Activated T-cell treated with anti-CD3 and anti-CD28 coated beads for 24 hours (primary cell): ENCODE results near the gene MAS1L.

ENCODE experiments used
- DNase-seq: peaks from one replicate; pipeline ENCODE4 v3.0.0-alpha.2; 2020; ENCODE audit warnings: low read depth

MAS1L gene

GRCh38 chr6:29487660-29488059, at the start of gene MAS1L:
MAS1L (minus strand) TSS chr6:29487956; CDS start chr6:29487902, 54 bp downstream.
- DNase-seq: no peak

GRCh38 chr6:29532320-29532951, 44.7 kb upstream of the MAS1L start:
- DNase-seq: no peak

GRCh38 chr6:29531668-29532067, 43.9 kb upstream of the MAS1L start:
- DNase-seq: no peak

- DNase-seq: no peak
Observed at GRCh38 chr6:29530671-29531310, 43.0 kb upstream of the MAS1L start.

- no peak for DNase-seq
Observed at GRCh38 chr6:29529956-29530355, 42.2 kb upstream of the MAS1L start.

- DNase-seq: no peak
Observed at GRCh38 chr6:29528988-29529560, 41.3 kb upstream of the MAS1L start.

- DNase-seq: no peak
Observed at GRCh38 chr6:29528300-29528931, 40.7 kb upstream of the MAS1L start.

- DNase-seq: no peak
Observed at GRCh38 chr6:29527564-29527963, 39.8 kb upstream of the MAS1L start.

- no peak for DNase-seq
Observed at GRCh38 chr6:29527126-29527525, 39.4 kb upstream of the MAS1L start.

- DNase-seq: no peak
Observed at GRCh38 chr6:29525311-29525639, 37.5 kb upstream of the MAS1L start.

GRCh38 chr6:29524444-29525310, 36.9 kb upstream of the MAS1L start:
- DNase-seq: no peak

- DNase-seq: no peak
Observed at GRCh38 chr6:29524044-29524443, 36.3 kb upstream of the MAS1L start.

GRCh38 chr6:29522227-29522626, 34.5 kb upstream of the MAS1L start:
- no peak for DNase-seq

- DNase-seq: no peak
Observed at GRCh38 chr6:29521006-29521680, 33.4 kb upstream of the MAS1L start.

GRCh38 chr6:29520232-29520631, 32.5 kb upstream of the MAS1L start:
- DNase-seq: no peak

GRCh38 chr6:29519291-29520010, 31.7 kb upstream of the MAS1L start:
- no peak for DNase-seq

- no peak for DNase-seq
Observed at GRCh38 chr6:29517728-29518440, 30.1 kb upstream of the MAS1L start.

- DNase-seq: no peak
Observed at GRCh38 chr6:29517245-29517644, 29.5 kb upstream of the MAS1L start.

- peak; percentile 6 for DNase-seq
Observed at GRCh38 chr6:29516108-29516507, 28.4 kb upstream of the MAS1L start.

GRCh38 chr6:29510746-29511300, 23.1 kb upstream of the MAS1L start:
- DNase-seq: no peak
